Type B pancreatic cell (in vitro differentiated cells): Measurements from ENCODE around the gene MMP23B. TPM values are rescaled to one million over a fixed set of nuclear protein-coding genes. Genes with fewer than 3 reads are reported as not detected.

Experiments
- DNase-seq: peaks from one replicate; pipeline ENCODE4 v3.0.0; 2021; ENCODE audit warnings: mixed read lengths; ENCODE audit not compliant: unreplicated experiment; ENCODE audit errors: extremely low spot score
- H3K27ac Mint-ChIP-seq: 2 replicates; pipeline ENCODE4 v1.8.0; 2021; ENCODE audit warnings: mild to moderate bottlenecking, mixed read lengths
- H3K27me3 Mint-ChIP-seq: 2 replicates; pipeline ENCODE4 v1.8.0; 2021; ENCODE audit warnings: mixed read lengths
- H3K36me3 Mint-ChIP-seq: 2 replicates; pipeline ENCODE4 v1.8.0; 2021; ENCODE audit warnings: mixed read lengths
- H3K4me1 Mint-ChIP-seq: one replicate; pipeline ENCODE4 v1.8.0; 2021; ENCODE audit warnings: mixed read lengths; ENCODE audit not compliant: unreplicated experiment
- H3K4me3 Mint-ChIP-seq: 2 replicates; pipeline ENCODE4 v1.8.0; 2021; ENCODE audit warnings: mild to moderate bottlenecking, mixed read lengths
- H3K9me3 Mint-ChIP-seq: 2 replicates; pipeline ENCODE4 v1.8.0; 2021; ENCODE audit warnings: mixed read lengths
- CTCF ChIP-seq: fragments of 200-600 bp; sonication (generic); conservative IDR thresholded peaks from 2 replicates; pipeline ENCODE4 v1.5.0; 2021; ENCODE audit warnings: antibody characterized with exemption, mild to moderate bottlenecking
- total RNA-seq: library from RNA; stranded (reverse); gene quantifications from 2 replicates; pipeline ENCODE4 v1.2.1, GENCODE V29; 2021; ENCODE audit warnings: low replicate concordance

Gene MMP23B
- total RNA-seq, 1 donor from 2014 or later: 6.8 TPM

GRCh38 chr1:1614204-1614953, 17.6 kb upstream of the MMP23B start:
- no peak for TF ChIP-seq CTCF
- no peak for DNase-seq
- no peaks in the 10 kb centered on the region for H3K27me3 Mint-ChIP-seq

GRCh38 chr1:1614954-1615255, 17.1 kb upstream of the MMP23B start:
- Mint-ChIP-seq H3K27ac (peak overlapping the region; percentile 99), H3K27me3 (no peaks in the 10 kb centered on the region), H3K9me3 (no peaks in the 10 kb centered on the region), H3K4me1 (peaks cover 23% of the 10 kb centered on the region), H3K36me3 (no peaks in the 10 kb centered on the region), H3K4me3 (peak overlapping the region; percentile 98)
- no peak for DNase-seq
- no peak for TF ChIP-seq CTCF

More at GRCh38 chr1:1614204-1614953, 17.6 kb upstream of the MMP23B start:
- Mint-ChIP-seq H3K4me3 (peak overlapping the region; percentile 98), H3K27ac (peak overlapping the region; percentile 99), H3K9me3 (no peaks in the 10 kb centered on the region), H3K36me3 (no peaks in the 10 kb centered on the region), H3K4me1 (peaks cover 23% of the 10 kb centered on the region)

- H3K4me3 Mint-ChIP-seq: peak within 1 kb of the TSS; percentile 98
- peaks cover 23% of the 10 kb centered on the region for H3K4me1 Mint-ChIP-seq
- peak; percentile 99 for DNase-seq
- peak within 1 kb of the TSS; percentile 99 for H3K27ac Mint-ChIP-seq
- no peak for TF ChIP-seq CTCF
- no peaks in the 10 kb centered on the region for H3K9me3 Mint-ChIP-seq
- H3K27me3 Mint-ChIP-seq: no peaks in the 10 kb centered on the region
- no peaks in the 10 kb centered on the region for H3K36me3 Mint-ChIP-seq
Measured at GRCh38 chr1:1615256-1616044, 16.5 kb upstream of the MMP23B start, which contains the start of gene MIB2. TSS of gene MIB2 (plus strand) at chr1:1615500. CDS start at chr1:1623453, 7,953 bp downstream.

- H3K27ac Mint-ChIP-seq: peak overlapping the region; percentile 72
- no peaks in the 10 kb centered on the region for H3K9me3 Mint-ChIP-seq
- peaks cover 17% of the 10 kb centered on the region for H3K4me1 Mint-ChIP-seq
- TF ChIP-seq CTCF: no peak
- no peaks in the 10 kb centered on the region for H3K36me3 Mint-ChIP-seq
- H3K4me3 Mint-ChIP-seq: peak overlapping the region; percentile 91
- H3K27me3 Mint-ChIP-seq: no peaks in the 10 kb centered on the region
- no peak for DNase-seq
Measured at GRCh38 chr1:1616045-1616790, 15.8 kb upstream of the MMP23B start.

GRCh38 chr1:1616838-1617237, 15.1 kb upstream of the MMP23B start:
- Mint-ChIP-seq H3K4me1 (peaks cover 17% of the 10 kb centered on the region), H3K9me3 (no peaks in the 10 kb centered on the region), H3K27ac (peak overlapping the region; percentile 72), H3K36me3 (no peaks in the 10 kb centered on the region), H3K4me3 (peak overlapping the region; percentile 91), H3K27me3 (no peaks in the 10 kb centered on the region)
- TF ChIP-seq CTCF: no peak
- no peak for DNase-seq
